SK-N-SH (cell line): ENCODE measurements around the gene SHROOM2. TPM values are rescaled to one million over a fixed set of nuclear protein-coding genes. Genes with fewer than 3 reads are reported as not detected.

ENCODE experiments used
- CTCF ChIA-PET: fragments of 300-600, 350-600 bp; formaldehyde crosslinking; extraction: SDS; loops from one replicate; lab custom pipeline; 2021; lab: Yijun Ruan, JAX
- POLR2A ChIA-PET: fragments of 350-600 bp; sonication (Branson Sonifier 250); formaldehyde crosslinking; extraction: SDS; loops from one replicate; lab custom pipeline; 2020; ENCODE audit warnings: antibody characterized with exemption, inconsistent platforms; lab: Yijun Ruan, JAX
- DNase-seq: peaks from one replicate; pipeline ENCODE4 v3.0.0; 2012
- H2AFZ ChIP-seq: fragments of 200-600 bp; sonication (generic); 2 replicates; pipeline ENCODE4 v1.8.1; 2016; ENCODE audit warnings: antibody characterized with exemption, mild to moderate bottlenecking, low read depth
- H3F3A ChIP-seq: fragments of 200-600 bp; sonication (generic); replicated peaks from 2 replicates; pipeline ENCODE3; 2016; ENCODE audit warnings: antibody characterized with exemption, mild to moderate bottlenecking; ENCODE audit not compliant: insufficient read depth
- H3K27ac ChIP-seq, 2 experiments: fragments of 200-500 bp in 1 of 2; fragments of 200-600 bp in 1 of 2; sonication (Bioruptor generic) in 1 of 2; sonication (generic), shearing (Covaris generic) in 1 of 2; 2 replicates each; pipeline versions ENCODE4 v1.5.1 to v1.6.1; 2014 to 2016; ENCODE audit warnings: low read depth in 2 of 2, inconsistent platforms in 1 of 2, low read length in 1 of 2, mild to moderate bottlenecking in 1 of 2, mixed read lengths in 1 of 2
- H3K27me3 ChIP-seq: fragments of 200-600 bp; sonication (generic), shearing (Covaris generic); 2 replicates; pipeline ENCODE4 v1.6.1; 2016; ENCODE audit warnings: mixed run types; ENCODE audit not compliant: insufficient read depth
- H3K36me3 ChIP-seq, 2 experiments: fragments of 200-500 bp in 1 of 2; fragments of 200-600 bp in 1 of 2; sonication (Bioruptor generic) in 1 of 2; sonication (generic) in 1 of 2; replicated peaks in 1 of 2; 2 replicates each; pipeline versions ENCODE3 to v1.5.1; 2014 to 2016; ENCODE audit warnings: low read length in 1 of 2, mild to moderate bottlenecking in 1 of 2; ENCODE audit not compliant: insufficient read depth in 2 of 2, control insufficient read depth in 1 of 2
- H3K4me1 ChIP-seq, 2 experiments: fragments of 200-500 bp in 1 of 2; fragments of 200-600 bp in 1 of 2; sonication (Bioruptor generic) in 1 of 2; sonication (generic), shearing (Covaris generic) in 1 of 2; 2 replicates each; pipeline versions ENCODE4 v1.5.1 to v1.6.1; 2014 to 2016; ENCODE audit warnings: low read depth in 1 of 2, low read length in 1 of 2, mixed run types in 1 of 2; ENCODE audit not compliant: insufficient read depth in 2 of 2, control insufficient read depth in 1 of 2
- H3K4me2 ChIP-seq: fragments of 200-600 bp; sonication (generic), shearing (Covaris generic); 2 replicates; pipeline ENCODE4 v1.6.1; 2017; ENCODE audit warnings: mixed run types
- H3K4me3 ChIP-seq, 2 experiments: fragments of 200-500 bp in 1 of 2; fragments of 200-600 bp in 1 of 2; sonication (Bioruptor generic) in 1 of 2; sonication (generic), shearing (Covaris generic) in 1 of 2; 2 replicates each; pipeline versions ENCODE4 v1.5.1 to v1.8.1; 2014 to 2016; ENCODE audit warnings: low read depth in 2 of 2, inconsistent platforms in 1 of 2, low read length in 1 of 2, mild to moderate bottlenecking in 1 of 2, mixed read lengths in 1 of 2, moderate library complexity in 1 of 2
- H3K79me2 ChIP-seq: fragments of 200-600 bp; sonication (generic); 2 replicates; pipeline ENCODE4 v1.8.1; 2017; ENCODE audit warnings: mild to moderate bottlenecking; ENCODE audit not compliant: insufficient read depth
- H3K9ac ChIP-seq: fragments of 200-600 bp; sonication (generic); 2 replicates; pipeline ENCODE4 v1.6.1; 2017; ENCODE audit warnings: mixed run types
- H3K9me2 ChIP-seq: fragments of 200-600 bp; sonication (generic); 2 replicates; pipeline ENCODE4 v1.6.1; 2017; ENCODE audit warnings: mixed run types
- H3K9me3 ChIP-seq: fragments of 200-600 bp; sonication (generic); 2 replicates; pipeline ENCODE4 v1.6.1; 2017; ENCODE audit warnings: mixed run types, mild to moderate bottlenecking, moderate library complexity
- H4K20me1 ChIP-seq: fragments of 200-600 bp; sonication (generic); 2 replicates; pipeline ENCODE4 v1.6.1; 2017; ENCODE audit warnings: mild to moderate bottlenecking, mixed run types; ENCODE audit not compliant: insufficient read depth
- ELF1 ChIP-seq: IDR thresholded peaks from 2 replicates; pipeline ENCODE4 v1.4.0; 2012
- EP300 ChIP-seq, 2 experiments: IDR thresholded peaks; 2 replicates each; pipeline versions ENCODE4 v1.4.0 to v1.6.1; 2012; ENCODE audit warnings: borderline replicate concordance in 1 of 2, low read depth in 1 of 2, low read length in 1 of 2
- FOXM1 ChIP-seq: IDR thresholded peaks from 2 replicates; pipeline ENCODE4 v1.4.0; 2012; ENCODE audit warnings: low read depth, mild to moderate bottlenecking
- GABPA ChIP-seq: IDR thresholded peaks from 2 replicates; pipeline ENCODE4 v1.4.0; 2012; ENCODE audit warnings: low read depth, mild to moderate bottlenecking
- IRF3 ChIP-seq: fragments of 150-350 bp; IDR thresholded peaks from 2 replicates; pipeline ENCODE4 v1.6.1; 2016; ENCODE audit warnings: mild to moderate bottlenecking, low read depth, low read length
- PBX3 ChIP-seq: IDR thresholded peaks from 2 replicates; pipeline ENCODE4; 2012
- POLR2AphosphoS5 ChIP-seq: IDR thresholded peaks from 2 replicates; pipeline ENCODE4 v1.6.1; 2012; ENCODE audit warnings: low read depth, low read length
- RAD21 ChIP-seq: IDR thresholded peaks from 2 replicates; pipeline ENCODE4 v1.6.1; 2012; ENCODE audit warnings: mild to moderate bottlenecking, low read length
- RCOR1 ChIP-seq: fragments of 150-350 bp; IDR thresholded peaks from 2 replicates; pipeline ENCODE4 v1.6.1; 2017; ENCODE audit warnings: antibody characterized with exemption, low read length
- RFX5 ChIP-seq: IDR thresholded peaks from 2 replicates; pipeline ENCODE4 v1.6.1; 2012; ENCODE audit warnings: mild to moderate bottlenecking, improper control_type of control experiment, low read length
- RXRA ChIP-seq: IDR thresholded peaks from 2 replicates; pipeline ENCODE4 v1.4.0; 2012; ENCODE audit warnings: low read depth, mild to moderate bottlenecking, borderline replicate concordance
- SIN3A ChIP-seq: IDR thresholded peaks from 2 replicates; pipeline ENCODE4 v1.6.1; 2012; ENCODE audit warnings: low read depth, mild to moderate bottlenecking, low read length, moderate library complexity, borderline replicate concordance
- SMC3 ChIP-seq: IDR thresholded peaks from 2 replicates; pipeline ENCODE4 v1.6.1; 2012; ENCODE audit warnings: low read depth, low read length, improper control_type of control experiment
- TAF1 ChIP-seq: IDR thresholded peaks from 2 replicates; pipeline ENCODE4 v1.6.1; 2012; ENCODE audit warnings: low read depth, mild to moderate bottlenecking, low read length, moderate library complexity, borderline replicate concordance
- TCF12 ChIP-seq: IDR thresholded peaks from 2 replicates; pipeline ENCODE4 v1.4.0; 2012
- YY1 ChIP-seq: IDR thresholded peaks from 2 replicates; pipeline ENCODE4 v1.4.0; 2012; ENCODE audit warnings: low read depth, mild to moderate bottlenecking
- WGBS: methylation state at CpG from one replicate; pipeline ENCODE4 v1.1.6; 2017; ENCODE audit warnings: low lambda C conversion rate; 5-methylcytosine and 5-hydroxymethylcytosine counted together
- polyA plus RNA-seq, 3 experiments: library from polyadenylated mRNA; depleted of rRNA; stranded (reverse); fragments of >200 nt; gene quantifications; 2 replicates each; pipeline ENCODE4 v1.2.3, GENCODE V29; 2012
- TF ChIP-seq, protein P1 (sequence below): fragments of 150-350 bp; IDR thresholded peaks from 2 replicates; pipeline ENCODE4 v1.6.1; 2017; ENCODE audit warnings: antibody characterized with exemption, low read length, low read depth, borderline replicate concordance
- TF ChIP-seq, protein P2 (sequence below): IDR thresholded peaks from 2 replicates; pipeline ENCODE4 v1.4.0; 2012; ENCODE audit warnings: low read depth, borderline replicate concordance

SHROOM2 gene
- polyA plus RNA-seq, 1 of the 3 experiments (the other 2 are of a cell fraction): not detected

GRCh38 chrX:9825129-9825790 is 39.0 kb downstream of the SHROOM2 start:
- Histone ChIP-seq H3K4me3 (no peak overlapping the region), H3K4me2 (no peak overlapping the region), H4K20me1 (no peaks in the 10 kb centered on the region), H3K27me3 (no peaks in the 10 kb centered on the region; the same call in 1 of the 2 replicates), H3K9me3 (no peaks in the 10 kb centered on the region), H3K9me2 (no peaks in the 10 kb centered on the region), H3K9ac (no peak overlapping the region), H3F3A (no peaks in the 10 kb centered on the region), H2AFZ (no peak overlapping the region), H3K27ac (no peak overlapping the region), H3K79me2 (no peaks in the 10 kb centered on the region)
- 23% methylated on average over 4 of the region's 6 CpGs for WGBS
- POLR2A ChIA-PET: no interaction called here
- no peak for DNase-seq
- CTCF ChIA-PET: interaction anchor here (0.6 to 1.1 kb wide), 2 partner anchors 33 to 294 kb away, joined by 3 read pairs; no protein-coding TSS in a partner anchor
- TF ChIP-seq EP300 (IDR thresholded peaks at IDR 0.05; ENCODE audit: borderline replicate concordance in 1 of 2, low read depth in 1 of 2, low read length in 1 of 2): no peak
- TF ChIP-seq IRF3: no peak
- TF ChIP-seq PBX3: no peak
- TF ChIP-seq RFX5: no peak
- no peak for TF ChIP-seq SIN3A
- TF ChIP-seq, protein P1, sequence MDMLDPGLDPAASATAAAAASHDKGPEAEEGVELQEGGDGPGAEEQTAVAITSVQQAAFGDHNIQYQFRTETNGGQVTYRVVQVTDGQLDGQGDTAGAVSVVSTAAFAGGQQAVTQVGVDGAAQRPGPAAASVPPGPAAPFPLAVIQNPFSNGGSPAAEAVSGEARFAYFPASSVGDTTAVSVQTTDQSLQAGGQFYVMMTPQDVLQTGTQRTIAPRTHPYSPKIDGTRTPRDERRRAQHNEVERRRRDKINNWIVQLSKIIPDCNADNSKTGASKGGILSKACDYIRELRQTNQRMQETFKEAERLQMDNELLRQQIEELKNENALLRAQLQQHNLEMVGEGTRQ: no peak
- TF ChIP-seq, all 33 proteins: peak for 0
- H3K4me1 ChIP-seq: no peaks in the 10 kb centered on the region
- no peaks in the 10 kb centered on the region for H3K36me3 ChIP-seq

DNA sequence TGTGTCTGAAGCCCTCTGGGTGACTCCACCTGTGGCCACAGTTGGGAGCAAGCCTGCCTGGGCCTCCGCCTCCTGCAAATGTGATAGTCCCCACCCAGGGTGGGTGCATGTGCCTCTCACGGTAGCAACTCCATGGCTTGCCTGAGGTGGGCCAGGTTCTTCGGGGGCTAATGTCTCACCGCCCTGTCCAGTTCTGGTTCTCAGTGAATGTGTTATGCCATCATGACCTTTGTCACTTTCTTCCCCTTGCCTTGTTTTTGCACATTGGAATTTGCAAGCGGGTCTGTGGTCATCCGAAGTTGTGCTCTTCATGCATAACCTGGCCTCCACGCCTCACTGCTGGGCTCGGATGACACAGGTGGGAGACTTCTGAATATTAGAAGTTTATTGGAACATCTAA is 39.7 kb downstream of the SHROOM2 start:
- no peaks in the 10 kb centered on the region for H4K20me1 ChIP-seq
- H2AFZ ChIP-seq: no peak overlapping the region
- no peak overlapping the region for H3K4me3 ChIP-seq
- no peak overlapping the region for H3K9ac ChIP-seq
- no peaks in the 10 kb centered on the region for H3K9me2 ChIP-seq
- H3F3A ChIP-seq: no peaks in the 10 kb centered on the region
- no peaks in the 10 kb centered on the region; the same call in 1 of the 2 replicates for H3K27me3 ChIP-seq
- no peaks in the 10 kb centered on the region for H3K4me1 ChIP-seq
- no peak for TF ChIP-seq YY1
- no peak for TF ChIP-seq RAD21
- TF ChIP-seq, protein P2, sequence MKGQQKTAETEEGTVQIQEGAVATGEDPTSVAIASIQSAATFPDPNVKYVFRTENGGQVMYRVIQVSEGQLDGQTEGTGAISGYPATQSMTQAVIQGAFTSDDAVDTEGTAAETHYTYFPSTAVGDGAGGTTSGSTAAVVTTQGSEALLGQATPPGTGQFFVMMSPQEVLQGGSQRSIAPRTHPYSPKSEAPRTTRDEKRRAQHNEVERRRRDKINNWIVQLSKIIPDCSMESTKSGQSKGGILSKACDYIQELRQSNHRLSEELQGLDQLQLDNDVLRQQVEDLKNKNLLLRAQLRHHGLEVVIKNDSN: no peak
- TF ChIP-seq POLR2AphosphoS5: no peak
- no peak for TF ChIP-seq SMC3
- TF ChIP-seq ELF1: no peak
- no peak for TF ChIP-seq TCF12
- TF ChIP-seq FOXM1: no peak
- TF ChIP-seq TAF1: no peak
- no peak for TF ChIP-seq RCOR1
- no peak for TF ChIP-seq RXRA
- no peak for TF ChIP-seq GABPA
- TF ChIP-seq, all 33 proteins: peak for 0
- ChIA-PET CTCF (interaction anchor here (1.1 kb wide), 1 partner anchor 294 kb away, joined by 3 read pairs; no protein-coding TSS in a partner anchor), POLR2A (no interaction called here)
- H3K79me2 ChIP-seq: no peaks in the 10 kb centered on the region
- H3K36me3 ChIP-seq: no peaks in the 10 kb centered on the region
- H3K4me2 ChIP-seq: no peak overlapping the region
- no peak overlapping the region for H3K27ac ChIP-seq
- no peak for DNase-seq
- no peaks in the 10 kb centered on the region for H3K9me3 ChIP-seq
- WGBS: 28% methylated on average over 7 of the region's 8 CpGs
